Lower leg skin (tissue), 4 donors: ENCODE data around the gene PZP. TPM values are rescaled to one million over a fixed set of nuclear protein-coding genes. Genes with fewer than 3 reads are reported as not detected.

Source experiments
- DNase-seq, 2 donors: peaks; one replicate each; pipeline ENCODE4 v3.0.0-alpha.2; 2019; ENCODE audit warnings: low spot score in 2 of 2
- H3K4me3 ChIP-seq: fragments of 200-600 bp; sonication (generic); 2 replicates; pipeline ENCODE4 v1.5.1; 2017; ENCODE audit warnings: mild to moderate bottlenecking, low read depth; ENCODE audit not compliant: poor library complexity, severe bottlenecking
- CTCF ChIP-seq, 3 donors: fragments of 450-650 bp; IDR thresholded peaks; one replicate each; pipeline ENCODE4 v1.5.1; 2016; ENCODE audit warnings: antibody characterized with exemption in 3 of 3, mild to moderate bottlenecking in 3 of 3, moderate library complexity in 2 of 3
- POLR2A ChIP-seq, 2 donors: fragments of 450-650 bp; IDR thresholded peaks; one replicate each; pipeline ENCODE4 v1.6.1; 2016 to 2017; ENCODE audit warnings: antibody characterized with exemption in 2 of 2, mild to moderate bottlenecking in 1 of 2, moderate library complexity in 1 of 2
- WGBS, 2 donors: methylation state at CpG; one replicate each; pipeline ENCODE4 v1.1.5; 2018; 5-methylcytosine and 5-hydroxymethylcytosine counted together
- intact Hi-C: fragments of 100-400 bp; cut with DNase I; formaldehyde crosslinking; loops from one replicate; pipeline ENCODE4 v1.15.0; 2023; ENCODE audit warnings: low total_unique reads
- total RNA-seq, 4 donors: library from RNA; depleted of rRNA; stranded (reverse); fragments of >200 nt; gene quantifications; one replicate each; pipeline ENCODE4 v1.1.0, GENCODE V29; 2016

The PZP gene
- total RNA-seq, 4 donors from 2014 or later, result not detected

DNA sequence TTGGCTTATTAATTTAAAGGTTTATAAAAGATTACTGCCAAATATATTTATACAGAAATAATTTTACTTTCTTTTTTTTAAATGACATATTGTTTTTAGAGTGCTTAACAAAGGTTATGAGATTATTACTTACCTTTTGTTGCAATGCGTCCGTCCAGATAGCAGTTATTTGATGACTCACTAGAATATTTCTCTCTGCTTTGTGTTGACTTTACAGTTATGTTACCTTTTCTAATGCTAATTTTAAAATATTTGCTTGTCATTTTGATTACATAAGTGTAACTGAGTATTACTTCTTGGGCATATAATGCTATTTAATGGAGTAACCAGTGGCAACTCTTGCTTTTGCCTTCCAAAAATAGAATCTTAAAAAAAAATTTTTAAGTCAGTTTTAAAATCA is 6.3 kb upstream of the PZP start:
- WGBS, 2 donors, result 52 to 77% methylated on average over 2 of the region's 2 CpGs
- H3K4me3 ChIP-seq, result no peak overlapping the region
- intact Hi-C loops, result no loop called here
- no peak for TF ChIP-seq POLR2A (IDR thresholded peaks at IDR 0.05)
- no peak for TF ChIP-seq CTCF (IDR thresholded peaks at IDR 0.05)
- no peak for DNase-seq

GRCh38 chr12:9211687-9212086 is 3.5 kb upstream of the PZP start:
- intact Hi-C loops, result no loop called here
- DNase-seq, result no peak
- no peak for TF ChIP-seq CTCF (IDR thresholded peaks at IDR 0.05)
- no peak for TF ChIP-seq POLR2A (IDR thresholded peaks at IDR 0.05)
- 86 to 100% methylated on average over 1 of the region's 1 CpG for WGBS, 2 donors
- no peak overlapping the region for H3K4me3 ChIP-seq

DNA sequence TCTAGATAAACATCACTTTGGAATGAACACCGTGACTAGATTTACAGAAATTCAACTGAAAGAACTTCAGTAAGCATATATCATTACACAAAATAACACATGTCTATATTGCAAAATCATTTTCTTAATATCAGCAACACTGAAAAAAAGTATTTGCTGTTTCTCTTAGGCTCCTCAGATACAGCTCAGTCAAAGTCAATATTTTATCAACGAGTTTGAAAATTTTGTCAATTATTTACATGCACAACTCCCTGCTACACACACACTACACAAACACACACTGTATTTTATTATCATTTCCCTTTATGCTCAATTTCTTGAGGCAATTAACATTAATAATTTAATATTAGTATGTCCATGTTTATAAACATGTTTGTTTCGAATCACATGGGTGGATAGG is 3.8 kb downstream of the PZP start:
- intact Hi-C loops, result no loop called here
- no peak overlapping the region for H3K4me3 ChIP-seq
- TF ChIP-seq CTCF (IDR thresholded peaks at IDR 0.05) (no peak), POLR2A (IDR thresholded peaks at IDR 0.05) (no peak)
- WGBS, 2 donors, result 83 to 86% methylated on average over 3 of the region's 3 CpGs
- no peak for DNase-seq

- TF ChIP-seq POLR2A (IDR thresholded peaks at IDR 0.05), result no peak
- no peak for TF ChIP-seq CTCF (IDR thresholded peaks at IDR 0.05)
- H3K4me3 ChIP-seq, result no peak overlapping the region
- intact Hi-C loops, result no loop called here
- no peak for DNase-seq
Measured at GRCh38 chr12:9198012-9198411, 10.2 kb downstream of the PZP start.

GRCh38 chr12:9184276-9184675 is 23.9 kb downstream of the PZP start:
- TF ChIP-seq CTCF (IDR thresholded peaks at IDR 0.05), result no peak
- no peak for TF ChIP-seq POLR2A (IDR thresholded peaks at IDR 0.05)
- H3K4me3 ChIP-seq, result no peak overlapping the region
- DNase-seq, result no peak
- WGBS, 2 donors, result 89 to 100% methylated on average over 2 to 3 of the region's 3 CpGs
- intact Hi-C loops, result no loop called here

DNA sequence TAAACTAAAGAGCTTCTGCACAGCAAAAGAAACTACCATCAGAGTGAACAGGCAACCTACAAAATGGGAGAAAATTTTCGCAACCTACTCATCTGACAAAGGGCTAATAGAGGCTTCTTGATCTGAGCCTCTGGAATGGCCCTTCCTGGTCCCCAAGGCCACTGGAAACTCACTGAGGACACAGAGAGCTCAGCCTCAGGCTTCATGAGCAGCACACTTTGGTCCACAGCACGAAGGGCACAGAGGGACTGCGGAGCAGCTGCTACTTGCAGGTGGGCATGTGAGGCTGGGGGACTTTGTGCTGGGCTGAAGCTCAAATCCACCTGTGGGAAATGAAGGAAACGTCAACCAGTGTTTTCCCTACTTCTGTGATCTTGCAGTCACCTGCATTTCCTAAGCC is 27.4 kb downstream of the PZP start:
- H3K4me3 ChIP-seq, result no peak overlapping the region
- intact Hi-C loops, result no loop called here
- no peak for DNase-seq
- TF ChIP-seq CTCF (IDR thresholded peaks at IDR 0.05) (no peak), POLR2A (IDR thresholded peaks at IDR 0.05) (no peak)
- WGBS, 2 donors, result 71 to 76% methylated on average over 4 of the region's 4 CpGs
